Mesangial cell (primary cell): Measurements from ENCODE around the gene PTTG2. TPM values are rescaled to one million over a fixed set of nuclear protein-coding genes. Genes with fewer than 3 reads are reported as not detected.

Experiments used
- total RNA-seq: library from RNA; depleted of rRNA; stranded (reverse); fragments of >200 nt; gene quantifications from 2 replicates; pipeline ENCODE4 v1.2.3, GENCODE V29; 2015

PTTG2 gene
- total RNA-seq, result not detected in 2 replicates

GRCh38 chr4:37960098-37960497, at the start of gene PTTG2:
Gene PTTG2, plus strand, starts transcription at chr4:37960398. Its CDS starts 37 bp downstream, at chr4:37960435.

Other genes with a start within 250 kb of the PTTG2 start
- 13.6 and 24.6 TPM in 2 replicates for gene PGM2, start 133.7 kb upstream of the PTTG2 start, total RNA-seq
- 135 and 187 TPM in 2 replicates for gene TBC1D1, start 69.3 kb upstream of the PTTG2 start, total RNA-seq